GM21381 (cell line): ENCODE data around the gene OR51E2.
"Not testable (repeated sequence)": the region's sequence is repeated elsewhere in the genome, so short reads cannot be mapped to it uniquely, and the experiment has no call there.

Experiments
- ATAC-seq: cut with Tn5 transposase; IDR thresholded peaks from one replicate; pipeline ENCODE4 v1.9.1; 2021; ENCODE audit warnings: mild to moderate bottlenecking, moderate library complexity; ENCODE audit not compliant: unreplicated experiment

Gene OR51E2, protein sequence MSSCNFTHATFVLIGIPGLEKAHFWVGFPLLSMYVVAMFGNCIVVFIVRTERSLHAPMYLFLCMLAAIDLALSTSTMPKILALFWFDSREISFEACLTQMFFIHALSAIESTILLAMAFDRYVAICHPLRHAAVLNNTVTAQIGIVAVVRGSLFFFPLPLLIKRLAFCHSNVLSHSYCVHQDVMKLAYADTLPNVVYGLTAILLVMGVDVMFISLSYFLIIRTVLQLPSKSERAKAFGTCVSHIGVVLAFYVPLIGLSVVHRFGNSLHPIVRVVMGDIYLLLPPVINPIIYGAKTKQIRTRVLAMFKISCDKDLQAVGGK

GRCh38 chr11:4697585-4697984, at the start of gene OR51E2:
TSS of gene OR51E2 (minus strand) at chr11:4697853. CDS start at chr11:4682711, 15,142 bp downstream.
- no peak for ATAC-seq

GRCh38 chr11:4740735-4741134, 43.1 kb upstream of the OR51E2 start:
- no peak for ATAC-seq

DNA sequence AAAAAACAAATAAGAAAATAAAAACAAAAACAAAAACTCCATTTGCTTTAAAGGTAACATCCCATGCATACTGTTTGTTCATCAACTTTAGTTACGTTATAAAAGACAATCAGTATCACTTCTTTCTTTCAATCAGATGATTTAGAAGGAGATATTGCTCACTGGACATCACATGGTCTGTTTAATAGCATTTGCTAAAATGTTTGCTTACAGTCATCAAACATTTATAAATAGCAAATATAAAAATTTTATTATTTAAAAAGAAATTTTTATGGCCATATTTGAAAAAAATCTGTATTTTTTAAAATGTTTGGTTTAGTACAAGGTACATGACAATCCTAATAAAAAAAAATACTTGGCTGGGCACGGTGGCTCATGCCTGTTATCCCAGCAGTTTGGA, 29.5 kb upstream of the OR51E2 start:
- ATAC-seq = no peak

DNA sequence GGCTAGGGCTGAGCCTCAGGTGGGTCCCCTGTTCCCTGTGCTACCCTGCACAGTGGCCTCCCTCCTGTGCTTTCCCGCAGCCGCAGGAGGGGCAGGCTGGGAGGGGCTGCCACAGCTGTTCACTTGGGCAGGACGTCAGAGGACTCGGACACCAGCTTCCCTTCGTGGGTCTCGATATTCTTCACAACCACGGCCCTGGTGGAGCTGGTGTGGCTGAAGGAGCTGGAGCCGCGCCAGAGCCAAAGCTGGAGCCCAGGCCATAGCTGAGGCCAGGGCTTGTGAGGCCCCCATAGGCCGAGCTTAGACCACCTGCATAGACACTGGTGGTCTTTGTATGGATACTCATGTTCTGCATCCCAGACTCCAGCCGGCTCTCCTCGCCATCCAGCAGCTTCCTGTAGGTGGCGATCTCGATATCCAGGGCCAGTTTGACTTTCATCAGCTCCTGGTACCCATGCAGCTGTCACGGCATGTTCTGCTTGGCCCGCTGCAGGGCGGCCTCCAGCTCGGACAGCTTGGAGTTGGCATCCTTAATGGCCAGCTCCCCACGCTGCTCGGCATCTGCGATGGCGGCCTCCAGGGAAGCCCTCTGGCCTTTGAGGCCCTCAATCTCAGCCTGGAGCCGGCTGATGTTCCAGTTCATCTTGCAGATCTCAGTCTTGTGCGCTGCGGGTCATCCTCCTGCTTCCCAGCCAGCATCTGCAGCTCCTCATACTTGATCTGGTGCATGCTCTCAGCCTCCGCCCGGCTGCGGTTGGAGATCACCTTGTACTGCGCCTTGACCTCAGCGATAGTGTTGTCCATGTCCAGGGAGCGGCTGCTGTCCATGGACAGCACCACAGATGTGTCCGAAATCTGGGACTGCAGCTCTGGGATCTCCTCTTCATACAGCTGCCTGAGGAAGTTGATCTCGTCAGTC, 25.2 kb upstream of the OR51E2 start:
- not testable (repeated sequence) for ATAC-seq

DNA sequence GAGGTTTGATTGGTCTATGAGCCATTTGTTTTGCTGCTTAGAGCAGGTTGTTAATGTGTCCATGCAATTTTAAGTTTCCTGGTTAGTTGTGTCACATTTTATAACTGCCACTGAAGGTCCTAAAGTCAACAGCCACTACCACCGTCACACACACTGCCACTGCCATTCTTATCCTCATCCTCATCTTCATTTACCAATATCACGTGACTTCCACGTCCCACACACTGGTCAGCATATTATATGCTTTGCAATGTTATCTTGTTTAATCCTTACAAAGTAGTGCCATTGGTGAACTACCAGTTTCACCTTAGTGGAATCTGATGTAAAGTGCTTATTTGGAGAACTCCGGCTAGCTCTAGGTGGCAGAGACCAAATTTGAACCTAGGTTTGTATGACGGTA, 16.6 kb upstream of the OR51E2 start:
- ATAC-seq = no peak

DNA sequence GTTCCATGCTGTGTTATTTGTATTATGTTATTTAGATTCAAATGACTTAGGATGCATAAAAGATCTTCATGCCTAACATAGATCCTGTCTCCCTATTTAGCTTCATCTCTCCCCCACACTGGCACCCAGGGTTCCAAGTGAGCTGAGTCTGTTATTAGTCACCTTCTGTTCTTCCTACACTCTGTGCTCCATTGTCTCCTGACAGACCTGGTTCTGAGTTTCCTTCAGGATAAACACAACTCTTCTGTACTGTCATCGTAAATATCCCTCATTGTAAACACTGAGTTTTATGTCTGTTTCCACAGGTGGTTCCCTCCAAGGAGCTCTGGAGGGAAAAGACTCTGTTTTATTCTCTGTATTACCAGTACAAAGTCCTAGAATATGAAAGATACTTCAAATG, 15.6 kb upstream of the OR51E2 start:
- ATAC-seq = no peak

GRCh38 chr11:4704790-4705334, 7.2 kb upstream of the OR51E2 start:
- ATAC-seq = no peak

GRCh38 chr11:4704054-4704789, 6.6 kb upstream of the OR51E2 start, which contains the start of gene MMP26:
TSS of gene MMP26 (plus strand) at chr11:4704784.
- ATAC-seq = peak; percentile 57

DNA sequence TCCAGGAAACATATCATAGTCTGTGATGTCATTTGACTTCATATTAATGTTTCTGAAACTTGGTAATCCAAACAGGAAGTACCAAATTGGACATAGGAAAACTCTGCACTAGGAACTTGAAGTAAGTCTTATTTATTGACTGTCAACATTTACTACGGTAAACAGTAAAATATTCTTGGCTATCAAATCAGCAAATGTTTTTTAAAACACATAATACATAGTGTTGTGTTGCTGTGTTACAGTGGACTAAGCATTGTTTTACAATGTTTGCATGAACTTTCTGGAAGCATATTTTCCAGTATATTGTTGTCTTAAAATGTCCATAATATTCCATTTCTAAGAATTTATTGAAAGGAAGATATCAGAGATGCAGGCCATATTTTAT, 2.8 kb upstream of the OR51E2 start:
- no peak for ATAC-seq

- peak; percentile 88 for ATAC-seq
These were observed 2.2 kb upstream of the OR51E2 start for GRCh38 chr11:4699697-4700435.

DNA sequence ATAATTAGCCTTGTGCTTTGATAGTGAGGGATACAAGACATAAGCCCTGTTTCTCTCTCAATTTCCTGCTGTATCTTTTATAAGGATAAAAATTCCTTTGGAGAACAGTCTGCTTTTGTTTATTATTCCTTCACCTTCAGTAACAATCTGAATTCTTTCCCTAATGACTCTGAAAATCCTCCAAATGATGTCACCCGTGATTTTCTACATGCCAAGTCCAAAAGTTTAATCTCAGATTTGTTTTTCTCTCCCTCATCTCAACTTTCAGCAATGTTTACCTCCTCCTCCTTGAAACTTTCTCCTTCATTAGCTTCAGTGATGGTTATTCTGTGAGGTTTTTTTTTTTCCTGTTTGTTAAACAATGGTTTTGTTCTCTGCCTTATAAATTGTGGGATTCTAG, 2.2 kb downstream of the OR51E2 start:
- no peak for ATAC-seq

- ATAC-seq = no peak
These were observed 12.9 kb downstream of the OR51E2 start for GRCh38 chr11:4684631-4685285.

DNA sequence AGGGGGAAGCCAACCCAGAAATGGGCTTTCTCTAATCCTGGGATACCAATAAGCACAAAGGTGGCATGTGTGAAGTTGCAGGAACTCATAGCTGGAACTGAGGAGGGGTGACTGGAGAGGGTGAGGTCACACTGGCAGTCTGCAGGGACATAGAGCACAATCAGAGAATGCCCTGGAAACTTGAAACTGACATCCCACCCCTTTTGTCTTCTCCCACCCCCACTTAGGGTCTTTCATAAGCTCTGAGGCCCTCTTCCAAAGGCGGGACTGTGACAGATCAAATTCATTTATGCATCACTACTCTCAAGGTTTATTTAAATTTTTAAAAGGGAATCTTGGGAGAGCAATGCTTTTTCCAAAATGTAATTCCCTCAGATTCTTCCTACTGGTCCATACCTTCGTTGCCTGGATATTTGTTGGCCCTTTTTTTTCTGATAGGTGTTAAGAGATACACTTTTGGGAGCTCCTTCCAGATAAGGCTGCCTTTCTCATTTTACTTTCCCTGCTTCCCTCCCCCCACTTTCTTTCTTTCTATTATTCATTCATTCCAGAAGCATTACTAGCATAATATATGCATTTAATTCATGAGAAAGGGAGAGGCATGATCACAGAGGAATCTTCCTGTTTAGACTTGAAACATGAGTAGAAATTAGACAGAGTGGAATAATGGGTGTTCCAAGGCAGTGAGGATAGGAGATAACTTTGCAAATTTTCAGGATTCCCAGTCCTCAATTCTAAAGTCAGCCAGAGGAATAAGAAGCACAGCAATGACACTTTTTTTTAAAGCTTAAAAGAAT, 14.8 kb downstream of the OR51E2 start:
- no peak for ATAC-seq

GRCh38 chr11:4680341-4680740, 17.3 kb downstream of the OR51E2 start:
- ATAC-seq = no peak

GRCh38 chr11:4677948-4678347, 19.7 kb downstream of the OR51E2 start:
- ATAC-seq = no peak

GRCh38 chr11:4673781-4674180, 23.9 kb downstream of the OR51E2 start:
- no peak for ATAC-seq

DNA sequence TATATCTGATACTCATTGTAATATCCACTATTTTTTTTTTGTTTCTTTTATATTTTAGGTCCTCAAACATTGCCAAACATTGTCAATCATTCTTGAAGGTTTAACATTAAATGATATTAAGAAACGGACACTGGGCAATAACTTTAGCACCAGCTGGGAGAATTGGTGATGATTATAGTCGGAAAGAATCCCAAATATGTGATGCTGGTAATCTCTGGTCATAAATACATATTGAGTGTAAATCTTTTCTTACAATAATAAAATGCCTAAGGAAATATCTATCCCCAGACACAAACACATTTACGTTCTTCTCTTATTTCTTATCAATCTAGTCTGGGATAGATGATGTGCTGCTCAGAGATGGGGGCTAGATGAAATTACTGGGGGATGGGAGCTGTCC, 25.2 kb downstream of the OR51E2 start:
- no peak for ATAC-seq

- ATAC-seq = no peak
These were observed 25.9 kb downstream of the OR51E2 start for GRCh38 chr11:4671741-4672140.

DNA sequence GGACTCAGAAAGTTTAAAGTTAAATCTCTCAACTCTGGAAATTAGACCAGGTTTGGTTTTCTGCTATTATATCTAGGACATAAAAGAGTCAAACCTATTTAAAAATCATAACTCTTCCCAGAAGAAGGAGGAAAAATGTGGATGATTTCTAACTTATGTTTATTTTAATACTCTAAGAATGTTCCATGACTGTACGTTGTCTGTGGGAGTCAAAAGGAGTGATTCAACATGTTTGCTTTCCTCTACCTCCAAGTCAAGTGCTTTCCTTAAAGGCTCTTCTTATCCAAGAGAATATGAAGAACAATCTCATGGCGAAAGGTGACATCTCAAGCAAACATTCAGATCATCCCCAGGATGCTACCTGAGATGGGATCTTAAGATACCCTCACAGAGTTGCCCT, 32.2 kb downstream of the OR51E2 start:
- no peak for ATAC-seq
